Measurements from ENCODE around the gene HEXIM1.

DNA sequence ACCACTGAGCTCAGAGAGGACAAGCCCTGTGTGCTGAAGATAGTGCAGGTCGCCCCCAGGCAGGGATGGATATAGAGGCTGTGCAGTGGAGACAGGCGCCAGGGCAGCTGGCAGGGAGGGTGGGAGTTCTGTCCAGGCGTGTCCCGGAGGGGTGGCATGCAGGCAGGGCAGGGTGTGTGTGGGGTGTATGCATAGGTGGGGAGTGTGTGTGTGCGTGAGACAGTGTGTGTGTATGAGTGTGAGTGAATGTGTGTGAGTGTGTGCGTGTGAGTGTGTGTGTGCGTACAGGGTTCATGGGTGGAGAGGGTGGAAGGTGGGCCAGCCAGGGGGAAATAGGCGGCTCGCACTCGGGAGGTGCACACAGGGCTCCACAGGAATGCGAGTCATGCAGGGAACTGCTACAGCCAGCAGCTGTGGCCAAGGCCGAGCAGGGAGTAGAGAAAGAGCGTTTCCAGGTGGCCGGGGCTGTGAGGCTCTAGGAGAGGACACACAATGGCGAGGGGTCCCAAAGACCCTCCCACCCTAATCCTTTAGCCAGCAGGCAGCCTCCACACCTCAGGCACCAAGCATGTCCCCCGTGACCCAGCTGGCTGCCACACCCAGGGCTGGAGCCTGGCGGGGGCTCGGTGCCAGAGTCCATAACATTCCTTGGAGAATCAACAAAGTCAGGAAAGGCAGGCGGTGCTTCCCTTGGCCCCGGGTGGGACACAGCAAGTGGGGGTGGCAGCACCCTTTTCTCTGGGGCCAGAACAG is 20.6 kb upstream of the HEXIM1 start:
- TF ChIP-seq EP300 (IDR thresholded peaks at IDR 0.05) = no peak
- TF ChIP-seq, protein P1, sequence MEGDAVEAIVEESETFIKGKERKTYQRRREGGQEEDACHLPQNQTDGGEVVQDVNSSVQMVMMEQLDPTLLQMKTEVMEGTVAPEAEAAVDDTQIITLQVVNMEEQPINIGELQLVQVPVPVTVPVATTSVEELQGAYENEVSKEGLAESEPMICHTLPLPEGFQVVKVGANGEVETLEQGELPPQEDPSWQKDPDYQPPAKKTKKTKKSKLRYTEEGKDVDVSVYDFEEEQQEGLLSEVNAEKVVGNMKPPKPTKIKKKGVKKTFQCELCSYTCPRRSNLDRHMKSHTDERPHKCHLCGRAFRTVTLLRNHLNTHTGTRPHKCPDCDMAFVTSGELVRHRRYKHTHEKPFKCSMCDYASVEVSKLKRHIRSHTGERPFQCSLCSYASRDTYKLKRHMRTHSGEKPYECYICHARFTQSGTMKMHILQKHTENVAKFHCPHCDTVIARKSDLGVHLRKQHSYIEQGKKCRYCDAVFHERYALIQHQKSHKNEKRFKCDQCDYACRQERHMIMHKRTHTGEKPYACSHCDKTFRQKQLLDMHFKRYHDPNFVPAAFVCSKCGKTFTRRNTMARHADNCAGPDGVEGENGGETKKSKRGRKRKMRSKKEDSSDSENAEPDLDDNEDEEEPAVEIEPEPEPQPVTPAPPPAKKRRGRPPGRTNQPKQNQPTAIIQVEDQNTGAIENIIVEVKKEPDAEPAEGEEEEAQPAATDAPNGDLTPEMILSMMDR (IDR thresholded peaks at IDR 0.05) = no peak
- no peak for TF ChIP-seq POLR2A (IDR thresholded peaks at IDR 0.05)

Measured in tibial nerve (tissue), 4 donors.